B cell (primary cell): ENCODE measurements around the gene FAM168A. TPM values are rescaled to one million over a fixed set of nuclear protein-coding genes. Genes with fewer than 3 reads are reported as not detected.

Experiments used
- ATAC-seq: fragments of 200-7000 bp; cut with Tn5 transposase; one replicate; pipeline ENCODE4 v1.10.0; 2021; ENCODE audit warnings: low read depth, mild to moderate bottlenecking, moderate number of reproducible peaks, moderate library complexity
- CTCF ChIA-PET: fragments of 350-600 bp; sonication (Branson Sonifier 250); formaldehyde crosslinking; loops from one replicate; lab custom pipeline; 2021; ENCODE audit warnings: antibody characterized with exemption, inconsistent platforms; lab: Charles Lee
- POLR2A ChIA-PET: fragments of 350-600 bp; sonication (Branson Sonifier 250); formaldehyde crosslinking; loops from one replicate; lab custom pipeline; 2021; ENCODE audit warnings: antibody characterized with exemption; lab: Charles Lee
- DNase-seq: peaks from one replicate; pipeline ENCODE4 v3.0.0; 2013
- H2AFZ ChIP-seq: 2 replicates; pipeline ENCODE4 v1.6.1; 2012; ENCODE audit warnings: mild to moderate bottlenecking, low read depth, low read length; ENCODE audit not compliant: insufficient read depth, poor library complexity, severe bottlenecking
- H3K27ac ChIP-seq, 2 donors: 1 replicate in 1 of 2; 2 replicates in 1 of 2; pipeline ENCODE4 v1.5.1; 2012 to 2013; ENCODE audit warnings: low read length in 2 of 2, mild to moderate bottlenecking in 2 of 2, moderate library complexity in 1 of 2
- H3K27me3 ChIP-seq, 4 experiments: fragments of 200-600 bp in 1 of 4; sonication (generic) in 1 of 4; replicated peaks in 1 of 4; 1 replicate in 2 of 4; 2 replicates in 2 of 4; pipeline versions ENCODE4 v1.6.1 to v1.7.0; 2013 to 2016; ENCODE audit warnings: low read length in 3 of 4, mild to moderate bottlenecking in 2 of 4, mixed read lengths in 1 of 4, moderate library complexity in 1 of 4; ENCODE audit not compliant: insufficient read depth in 4 of 4, control insufficient read depth in 3 of 4; ENCODE audit errors: control extremely low read depth in 1 of 4
- H3K36me3 ChIP-seq, 2 experiments: replicated peaks in 1 of 2; 1 replicate in 1 of 2; 2 replicates in 1 of 2; pipeline versions ENCODE4 v1.6.1 to v1.7.1; 2013; ENCODE audit warnings: low read length in 1 of 2; ENCODE audit not compliant: insufficient read depth in 2 of 2, control insufficient read depth in 1 of 2; ENCODE audit errors: control extremely low read depth in 1 of 2, extremely low read depth in 1 of 2
- H3K4me1 ChIP-seq, 2 donors: fragments of 200-600 bp in 1 of 2; sonication (generic) in 1 of 2; 1 replicate in 1 of 2; 2 replicates in 1 of 2; pipeline versions ENCODE4 v1.5.1 to v1.6.1; 2013 to 2017; ENCODE audit warnings: low read length in 2 of 2; ENCODE audit not compliant: control insufficient read depth in 2 of 2, insufficient read depth in 2 of 2
- H3K4me2 ChIP-seq: replicated peaks from 2 replicates; pipeline ENCODE3; 2012; ENCODE audit warnings: mild to moderate bottlenecking, low read depth, low read length; ENCODE audit not compliant: poor library complexity, severe bottlenecking
- H3K4me3 ChIP-seq, 5 experiments: fragments of 200-600 bp in 1 of 5; sonication (generic) in 1 of 5; 1 replicate in 3 of 5; 2 replicates in 2 of 5; pipeline versions ENCODE4 v1.5.1 to v1.7.0; 2011 to 2016; ENCODE audit warnings: low read length in 4 of 5, mild to moderate bottlenecking in 4 of 5, low read depth in 2 of 5, control low read depth in 1 of 5, moderate library complexity in 1 of 5; ENCODE audit not compliant: insufficient read depth in 1 of 5; ENCODE audit errors: control extremely low read depth in 1 of 5, extremely low read depth in 1 of 5
- H3K79me2 ChIP-seq: fragments of 200-600 bp; sonication (generic); one replicate; pipeline ENCODE4 v1.6.0; 2016; ENCODE audit warnings: low read length; ENCODE audit not compliant: control insufficient read depth, insufficient read depth
- H3K9ac ChIP-seq: fragments of 200-600 bp; sonication (generic); 2 replicates; pipeline ENCODE4 v1.6.1; 2017; ENCODE audit warnings: mild to moderate bottlenecking, low read length, moderate library complexity
- H3K9me3 ChIP-seq, 3 donors: one replicate each; pipeline versions ENCODE4 v1.6.1 to v1.7.1; 2013; ENCODE audit warnings: low read length in 2 of 3; ENCODE audit not compliant: control insufficient read depth in 2 of 3, insufficient read depth in 1 of 3; ENCODE audit errors: control extremely low read depth in 1 of 3
- H4K20me1 ChIP-seq: 2 replicates; pipeline ENCODE4 v1.6.0; 2012; ENCODE audit warnings: mild to moderate bottlenecking, low read length; ENCODE audit not compliant: insufficient read depth, control insufficient read depth, poor library complexity, severe bottlenecking
- H3K27ac Mint-ChIP-seq: one replicate; pipeline ENCODE4 v1.8.0; 2021; ENCODE audit warnings: mixed read lengths
- H3K27me3 Mint-ChIP-seq: one replicate; pipeline ENCODE4 v1.8.0; 2021; ENCODE audit warnings: mixed read lengths
- H3K4me1 Mint-ChIP-seq: one replicate; pipeline ENCODE4 v1.8.0; 2021; ENCODE audit warnings: mixed read lengths
- H3K4me3 Mint-ChIP-seq: one replicate; pipeline ENCODE4 v1.8.0; 2021; ENCODE audit warnings: mixed read lengths
- H3K9me3 Mint-ChIP-seq: one replicate; pipeline ENCODE4 v1.8.0; 2022; ENCODE audit warnings: mixed read lengths; ENCODE audit not compliant: insufficient read depth
- CTCF ChIP-seq: fragments of 200-600 bp; IDR thresholded peaks from one replicate; pipeline ENCODE4 v1.8.0; 2022; ENCODE audit warnings: antibody characterized with exemption, mild to moderate bottlenecking
- EZH2 ChIP-seq: IDR thresholded peaks from 2 replicates; pipeline ENCODE4 v1.6.1; 2012; ENCODE audit warnings: borderline replicate concordance, low read depth, mild to moderate bottlenecking, moderate library complexity, low read length; ENCODE audit not compliant: insufficient read depth, poor library complexity, severe bottlenecking
- WGBS: methylation state at CpG from one replicate; pipeline ENCODE4 v1.1.5; 2013; ENCODE audit warnings: missing lambda C conversion rate; ENCODE audit not compliant: insufficient coverage; 5-methylcytosine and 5-hydroxymethylcytosine counted together
- intact Hi-C: fragments of 100-400 bp; cut with micrococcal nuclease; formaldehyde crosslinking; loops from one replicate; pipeline ENCODE4 v1.10.0; 2022
- polyA plus RNA-seq: library from polyadenylated mRNA; depleted of rRNA; stranded (reverse); fragments of >200 nt; gene quantifications from 2 replicates; pipeline ENCODE4 v1.2.3, GENCODE V29; 2012
- total RNA-seq, 2 donors: library from RNA; stranded (reverse); fragments of 120-200 nt in 1 of 2; gene quantifications; 1 replicate in 1 of 2; 2 replicates in 1 of 2; pipeline versions ENCODE4 v1.2.3 to v1.2.4, GENCODE V29; 2013 to 2022

Gene FAM168A
- total and polyA plus RNA-seq, 2 donors (not counting 1 experiment from before 2014, with no cell fraction given) = 11.0 to 26.8 TPM

DNA sequence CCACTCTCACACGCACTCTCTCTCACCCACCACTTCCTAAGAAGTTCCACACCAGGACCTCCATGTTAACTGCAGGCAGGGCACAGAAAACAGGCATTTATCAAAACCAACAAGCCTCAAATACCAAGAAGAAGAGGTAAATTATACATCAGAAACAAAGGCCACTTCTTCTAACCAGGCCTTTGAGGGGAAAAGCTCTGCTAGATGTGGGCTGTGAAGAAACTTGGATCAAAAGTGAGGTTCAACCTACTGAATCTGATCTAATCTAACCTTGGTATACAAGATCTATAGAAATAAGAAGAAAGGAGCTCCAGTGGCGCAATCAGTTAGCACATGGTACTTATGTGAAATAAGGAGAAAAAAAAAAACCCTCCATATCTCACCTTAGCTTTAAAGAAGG, 91.9 kb downstream of the FAM168A start:
- no peak overlapping the region for H3K4me2 ChIP-seq
- POLR2A ChIA-PET = no interaction called here
- CTCF ChIA-PET = interaction anchor here (0.6 kb wide), 2 partner anchors 148 to 1060 kb away, joined by 3 to 4 read pairs; no protein-coding TSS in a partner anchor
- peaks cover 20% of the 10 kb centered on the region for H3K4me1 Mint-ChIP-seq
- peaks cover 13% of the 10 kb centered on the region for H3K9me3 Mint-ChIP-seq
- no peaks in the 10 kb centered on the region for H3K36me3 ChIP-seq
- no peak overlapping the region for H2AFZ ChIP-seq
- H3K9me3 ChIP-seq = peaks cover 0 to 3% (median 2%) of the 10 kb centered on the region in 3 donors
- DNase-seq = no peak
- no peak for TF ChIP-seq CTCF
- TF ChIP-seq EZH2 = no peak
- H3K27ac ChIP-seq = no peak overlapping the region
- no peaks in the 10 kb centered on the region for H4K20me1 ChIP-seq
- no peak for ATAC-seq
- H3K27ac Mint-ChIP-seq = no peak overlapping the region
- H3K79me2 ChIP-seq = peaks cover 12% of the 10 kb centered on the region
- intact Hi-C loops = no loop called here
- H3K27me3 ChIP-seq = no peaks in the 10 kb centered on the region
- H3K27me3 Mint-ChIP-seq = no peaks in the 10 kb centered on the region
- H3K4me3 Mint-ChIP-seq = no peak overlapping the region
- H3K9ac ChIP-seq = no peak overlapping the region
- no peaks in the 10 kb centered on the region for H3K4me1 ChIP-seq
- 83% methylated on average over 1 of the region's 2 CpGs for WGBS
- no peak overlapping the region for H3K4me3 ChIP-seq

DNA sequence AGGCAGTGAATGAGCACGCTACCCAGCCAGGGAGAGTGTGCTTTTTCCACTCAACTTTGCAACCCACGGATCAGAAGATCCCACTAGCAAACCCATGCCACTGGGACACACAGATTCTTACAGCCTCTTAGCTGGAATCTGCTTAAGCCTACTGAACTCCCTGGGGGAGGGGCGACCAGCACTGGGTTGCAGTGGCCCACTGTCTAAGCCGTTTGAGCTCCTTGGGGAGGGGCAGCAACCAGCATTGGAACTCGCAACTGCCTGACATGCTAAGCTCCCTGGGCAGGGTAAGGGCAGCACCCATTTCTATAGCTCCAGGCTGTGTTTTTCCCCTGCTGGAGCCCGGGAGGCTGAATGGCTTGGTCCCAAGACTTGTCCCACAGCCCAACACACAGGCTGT, 99.6 kb downstream of the FAM168A start:
- peaks cover 36% of the 10 kb centered on the region for H3K4me1 Mint-ChIP-seq
- no peak overlapping the region for H3K4me3 ChIP-seq
- H3K9me3 ChIP-seq = peaks cover 0 to 5% (median 4%) of the 10 kb centered on the region in 3 donors
- no peak overlapping the region for H3K27ac Mint-ChIP-seq
- H3K36me3 ChIP-seq = no peaks in the 10 kb centered on the region
- H3K79me2 ChIP-seq = peaks cover 44% of the 10 kb centered on the region
- H3K27ac ChIP-seq = no peak overlapping the region
- peaks cover 5% of the 10 kb centered on the region for H4K20me1 ChIP-seq
- DNase-seq (no peak), ATAC-seq (no peak)
- H3K9ac ChIP-seq = no peak overlapping the region
- ChIA-PET POLR2A (no interaction called here), CTCF (no interaction called here)
- no peak overlapping the region for H3K4me2 ChIP-seq
- no peak overlapping the region for H3K4me3 Mint-ChIP-seq
- intact Hi-C loops = no loop called here
- H3K27me3 ChIP-seq = no peaks in the 10 kb centered on the region
- TF ChIP-seq EZH2 (no peak), CTCF (no peak)
- no peak overlapping the region for H2AFZ ChIP-seq
- no peaks in the 10 kb centered on the region for H3K27me3 Mint-ChIP-seq
- H3K4me1 ChIP-seq = peaks cover 3 to 6% of the 10 kb centered on the region in 2 donors
- peaks cover 5% of the 10 kb centered on the region for H3K9me3 Mint-ChIP-seq
- 96% methylated on average over 5 of the region's 6 CpGs for WGBS
